HTERT RPE-1 (cell line): ENCODE data around the gene KAT2A.
"Not testable (repeated sequence)": the region's sequence is repeated elsewhere in the genome, so short reads cannot be mapped to it uniquely, and the experiment has no call there.

ENCODE experiments used
- in situ Hi-C: fragments of 300-500 bp; cut with MboI; formaldehyde crosslinking; loops from 4 replicates; pipeline ENCODE4 v1.14.3; 2020; ENCODE audit warnings: low sequenced_read_pairs

The KAT2A gene

DNA sequence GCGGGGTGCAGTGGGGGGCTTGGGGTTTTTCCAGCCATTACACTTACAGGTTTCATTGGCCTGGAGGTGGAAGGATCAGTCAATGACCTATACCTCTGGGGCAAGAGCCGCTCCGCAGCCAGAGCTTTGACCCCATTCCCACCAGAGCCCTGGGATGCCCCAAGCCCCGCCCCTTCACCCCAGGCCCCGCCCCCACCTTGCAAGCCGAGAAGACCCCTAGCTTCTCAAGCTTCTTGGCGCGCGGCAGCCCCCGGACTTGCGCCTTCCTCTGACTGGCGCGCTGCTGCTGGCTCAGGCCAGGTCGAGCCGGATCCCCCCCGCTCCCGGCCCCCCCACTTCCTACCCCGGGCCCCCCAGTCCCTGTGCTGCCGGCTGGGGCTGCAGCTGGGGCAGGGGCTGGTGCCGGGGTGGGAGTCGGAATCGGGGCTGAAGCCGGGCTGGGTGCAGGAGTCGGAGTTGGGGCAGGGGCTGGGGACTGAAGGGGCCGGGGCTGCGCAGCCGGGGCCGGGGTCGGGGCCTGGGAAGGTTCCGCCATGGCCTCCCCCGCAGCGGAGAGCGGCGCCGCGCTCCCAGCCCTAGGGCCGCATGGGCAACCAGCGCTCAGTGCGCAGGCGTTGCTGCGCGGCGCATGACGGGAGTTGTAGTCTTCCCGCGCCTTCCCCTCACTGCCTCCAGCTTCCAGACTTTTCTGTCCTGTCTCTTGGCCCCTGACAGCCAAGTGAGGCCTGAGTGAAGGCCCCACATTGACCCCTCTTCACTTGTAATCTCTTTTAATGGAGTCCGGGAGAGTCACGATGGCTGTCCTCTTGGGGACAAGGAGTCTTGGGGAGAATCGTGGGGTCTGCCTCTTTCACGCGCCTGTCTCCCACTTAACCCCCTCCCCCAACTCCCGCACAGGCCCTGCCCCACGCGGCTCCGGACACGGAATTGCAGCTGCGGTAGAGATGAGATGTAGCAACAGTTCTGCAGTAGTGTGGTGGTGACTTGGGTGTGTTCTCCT, at the start of gene KAT2A:
Gene KAT2A (minus strand): TSS at position 598 of the 1,000 bp plus-strand sequence. CDS start 63 bp downstream, at position 535.
- in situ Hi-C loops: no loop called here

- in situ Hi-C loops: no loop called here
These were observed 48.2 kb upstream of the KAT2A start for GRCh38 chr17:42169351-42169750.

DNA sequence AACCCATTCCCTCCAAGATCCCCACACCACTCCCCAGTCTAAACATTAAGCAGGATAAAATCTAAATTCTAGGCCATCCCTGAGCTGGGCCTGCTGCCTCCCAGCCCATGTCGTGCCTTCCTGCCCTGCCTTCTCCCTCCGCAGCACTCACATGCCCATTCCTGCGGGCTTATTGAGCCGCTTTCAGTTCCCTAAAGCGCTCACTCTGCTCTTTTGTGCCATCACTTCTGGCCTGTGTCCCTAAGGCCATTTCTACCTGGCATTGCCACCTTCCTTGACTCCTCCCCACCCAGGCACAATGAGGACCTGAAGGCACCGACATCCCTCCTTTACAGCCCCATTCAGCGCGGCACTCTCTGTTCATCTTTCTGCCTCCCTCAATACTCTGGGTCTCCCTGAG, 46.6 kb upstream of the KAT2A start:
- in situ Hi-C loops: no loop called here

- in situ Hi-C loops: no loop called here
These were observed 45.1 kb upstream of the KAT2A start for GRCh38 chr17:42166196-42166763.

DNA sequence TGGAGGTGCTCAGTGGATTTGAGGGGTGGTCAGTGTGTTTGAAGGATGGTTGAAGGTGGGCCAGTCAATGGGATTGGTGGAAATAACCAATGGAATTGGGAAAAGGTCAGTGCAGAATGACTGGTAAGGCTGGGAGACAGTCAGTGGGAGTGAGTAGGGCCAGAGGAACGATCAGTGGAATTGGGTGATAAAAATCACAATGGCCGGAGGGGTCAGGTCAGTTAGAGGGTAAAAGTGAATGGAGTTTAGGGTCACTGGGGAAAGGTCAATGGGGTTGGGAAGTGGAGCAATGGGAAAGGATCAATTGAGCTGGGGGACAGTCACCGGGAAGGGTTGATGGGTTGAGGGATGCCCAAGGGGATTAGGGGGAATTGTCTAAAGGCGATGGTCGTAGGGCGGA, 44.6 kb upstream of the KAT2A start:
- in situ Hi-C loops: no loop called here

DNA sequence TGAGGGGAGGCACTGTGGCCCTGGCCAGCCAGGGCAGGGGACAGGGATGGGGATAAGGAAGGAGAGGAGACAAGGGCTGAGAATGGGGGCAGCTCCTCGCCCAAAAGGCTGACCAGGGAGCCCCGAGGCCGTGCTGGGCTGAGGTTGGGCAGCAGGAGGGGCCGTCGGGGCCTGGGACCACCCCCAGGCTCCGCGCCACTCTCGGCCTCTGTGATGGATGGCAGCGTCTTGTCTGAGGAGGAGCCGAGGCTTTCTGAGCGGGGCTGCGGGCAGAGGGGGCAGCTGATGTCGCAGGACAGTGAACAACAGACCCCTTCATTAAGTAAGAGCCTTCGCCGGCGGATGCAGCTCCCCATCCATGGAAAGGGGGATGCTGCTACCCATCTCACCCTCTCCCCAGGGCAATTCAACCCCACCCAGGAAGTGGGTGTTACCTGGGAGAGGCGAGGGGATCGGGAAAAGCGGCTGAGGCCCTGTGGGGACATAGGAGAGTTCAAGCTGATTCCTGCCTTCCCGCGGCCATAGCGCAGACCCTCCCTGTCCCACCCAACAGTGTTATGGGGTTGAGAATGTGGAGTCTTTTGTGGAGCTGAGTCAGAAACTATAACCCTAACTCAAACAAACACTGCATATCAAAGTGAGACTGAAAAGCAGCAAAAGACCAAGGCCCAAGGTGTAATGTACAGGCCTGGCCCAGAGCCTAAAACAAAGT, 42.7 kb upstream of the KAT2A start:
- in situ Hi-C loops: no loop called here

DNA sequence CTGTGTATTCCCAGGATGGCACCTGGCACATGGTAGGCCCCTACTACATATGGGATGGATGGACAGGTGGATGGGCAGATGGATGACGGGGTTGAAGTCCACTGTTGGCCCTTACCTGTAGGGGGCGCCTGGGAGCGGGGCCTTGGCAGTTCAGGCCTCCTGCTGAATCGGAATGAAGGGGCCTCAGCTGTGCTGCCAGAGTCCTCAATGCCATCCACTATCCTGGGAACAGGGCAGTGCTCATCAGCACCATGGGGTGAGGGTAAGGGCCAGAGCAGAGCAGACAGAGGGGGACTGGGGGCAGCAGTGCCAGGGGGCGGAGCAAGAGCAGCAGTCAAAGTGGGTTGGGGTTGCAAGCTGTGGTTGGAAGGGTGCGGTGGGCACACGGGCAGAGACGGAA, 41.9 kb upstream of the KAT2A start:
- in situ Hi-C loops: no loop called here

GRCh38 chr17:42160531-42160910, 39.4 kb upstream of the KAT2A start:
- in situ Hi-C loops: no loop called here

GRCh38 chr17:42159796-42160530, 38.8 kb upstream of the KAT2A start:
- in situ Hi-C loops: no loop called here

DNA sequence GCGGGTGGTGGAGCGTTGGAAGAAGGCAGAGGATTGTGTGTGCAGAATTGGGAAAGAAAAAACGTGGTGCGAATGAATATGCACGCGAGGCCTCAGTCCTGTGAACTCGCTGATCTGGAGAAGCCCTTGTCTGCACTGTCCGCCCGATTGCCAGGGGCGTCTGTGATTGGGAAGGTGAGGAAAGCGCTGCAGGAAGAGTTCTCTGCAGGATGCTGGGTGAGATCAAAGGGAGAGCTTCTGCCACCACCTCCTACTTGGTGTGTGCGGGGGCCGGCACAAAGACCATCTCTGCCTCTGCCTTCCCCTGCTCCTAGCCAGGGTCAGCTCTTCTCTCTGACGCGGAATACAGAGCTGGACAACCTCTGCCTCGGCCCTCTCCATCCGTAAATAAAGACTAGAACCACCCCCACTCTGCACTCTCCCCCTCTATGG, 34.5 kb upstream of the KAT2A start:
- in situ Hi-C loops: no loop called here

- in situ Hi-C loops: no loop called here
These were observed 33.0 kb upstream of the KAT2A start for GRCh38 chr17:42153919-42154742.

GRCh38 chr17:42146911-42147607, 25.9 kb upstream of the KAT2A start:
- in situ Hi-C loops: no loop called here

- in situ Hi-C loops: not testable (repeated sequence)
These were observed 22.0 kb upstream of the KAT2A start for GRCh38 chr17:42143138-42143537.

DNA sequence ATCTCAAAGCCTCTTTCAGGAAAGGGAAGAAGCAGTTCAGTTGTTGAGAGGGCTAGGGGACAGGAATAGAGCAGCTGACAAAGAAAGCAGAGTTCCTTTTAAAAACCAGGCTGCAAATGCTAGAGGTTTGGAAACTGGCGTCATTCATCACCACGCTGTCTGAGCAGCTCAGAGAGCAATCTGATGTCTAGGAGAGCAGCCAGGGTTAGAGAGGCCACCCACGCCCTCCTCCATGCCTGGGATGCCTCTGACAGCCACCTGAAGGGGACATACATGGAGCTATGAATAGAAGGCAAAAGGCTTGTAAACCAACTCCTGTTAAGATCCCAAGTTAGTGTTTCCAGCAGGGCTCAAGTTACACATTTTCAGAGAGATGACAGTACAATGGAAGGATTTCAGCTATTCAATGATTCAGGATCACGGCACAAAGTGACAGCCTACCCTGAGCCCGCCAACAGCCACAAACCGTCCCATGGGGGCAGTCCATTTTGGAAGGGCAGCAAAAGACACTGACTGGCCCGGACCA, 21.3 kb upstream of the KAT2A start:
- in situ Hi-C loops: no loop called here

DNA sequence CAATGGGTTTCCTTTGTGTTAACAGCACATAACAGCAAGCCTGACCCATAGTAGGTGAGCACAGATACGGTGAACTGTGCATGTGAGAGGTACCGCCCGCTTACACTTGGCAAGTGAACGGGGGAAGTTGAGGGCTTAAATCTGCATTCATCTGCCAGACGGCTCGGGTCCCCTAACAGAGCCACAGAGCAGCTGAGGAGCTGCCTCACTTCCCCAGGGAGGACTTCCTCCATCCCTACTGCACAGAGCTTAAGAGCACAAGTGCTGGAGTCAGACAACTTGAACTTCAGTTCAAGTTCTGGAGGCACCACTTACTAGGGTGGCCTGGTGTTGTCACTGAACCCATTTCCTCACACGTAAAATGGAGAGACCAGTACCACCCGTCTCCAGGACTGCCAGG, 20.2 kb upstream of the KAT2A start:
- in situ Hi-C loops: no loop called here

- in situ Hi-C loops: not testable (repeated sequence)
These were observed 19.5 kb upstream of the KAT2A start for GRCh38 chr17:42140690-42141089.

GRCh38 chr17:42138749-42139492, 17.8 kb upstream of the KAT2A start:
- in situ Hi-C loops: no loop called here

GRCh38 chr17:42136654-42137051, 15.5 kb upstream of the KAT2A start:
- in situ Hi-C loops: no loop called here
